ENCODE measurements around the gene ANO6. TPM values are rescaled to one million over a fixed set of nuclear protein-coding genes. Genes with fewer than 3 reads are reported as not detected.

Gene ANO6
- total RNA-seq, 2 donors from 2014 or later: 24.4 to 28.0 TPM

DNA sequence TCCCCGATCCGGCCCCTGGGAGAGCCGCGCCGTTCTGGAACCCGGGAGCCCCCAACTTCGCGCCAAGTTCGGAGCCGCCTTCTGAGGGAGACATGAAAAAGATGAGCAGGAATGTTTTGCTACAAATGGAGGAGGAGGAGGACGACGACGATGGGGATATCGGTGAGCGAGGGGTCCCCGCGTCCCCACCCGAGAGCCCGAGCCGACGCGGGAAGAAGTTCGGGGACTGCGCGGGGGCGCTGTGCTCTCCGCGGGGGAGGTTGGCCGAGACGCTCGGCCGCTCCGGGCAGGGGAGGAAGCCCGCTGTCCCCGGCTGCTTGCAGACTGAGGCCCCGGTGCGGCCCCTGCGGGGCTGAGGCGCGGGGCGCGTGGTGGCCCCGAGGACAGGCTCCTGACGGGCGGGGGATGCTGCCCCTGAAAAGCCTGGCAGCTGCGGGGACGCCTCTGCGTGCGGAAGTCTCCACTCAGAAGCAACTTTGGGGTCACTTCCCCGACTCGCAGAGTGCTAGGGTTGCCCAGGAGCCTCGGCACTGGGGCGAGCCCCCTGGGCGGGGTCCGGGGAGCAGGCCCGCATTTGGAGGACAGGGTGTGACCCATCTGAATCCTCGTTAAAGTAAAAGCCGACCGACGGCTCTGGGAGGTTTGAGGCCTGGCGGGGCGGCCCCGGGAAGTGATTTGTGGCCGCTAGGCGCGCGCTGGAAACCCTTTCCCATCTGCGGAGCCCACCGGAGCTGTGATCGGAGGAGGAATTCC, 511 bp downstream of the ANO6 start:
- TF ChIP-seq, protein P1, sequence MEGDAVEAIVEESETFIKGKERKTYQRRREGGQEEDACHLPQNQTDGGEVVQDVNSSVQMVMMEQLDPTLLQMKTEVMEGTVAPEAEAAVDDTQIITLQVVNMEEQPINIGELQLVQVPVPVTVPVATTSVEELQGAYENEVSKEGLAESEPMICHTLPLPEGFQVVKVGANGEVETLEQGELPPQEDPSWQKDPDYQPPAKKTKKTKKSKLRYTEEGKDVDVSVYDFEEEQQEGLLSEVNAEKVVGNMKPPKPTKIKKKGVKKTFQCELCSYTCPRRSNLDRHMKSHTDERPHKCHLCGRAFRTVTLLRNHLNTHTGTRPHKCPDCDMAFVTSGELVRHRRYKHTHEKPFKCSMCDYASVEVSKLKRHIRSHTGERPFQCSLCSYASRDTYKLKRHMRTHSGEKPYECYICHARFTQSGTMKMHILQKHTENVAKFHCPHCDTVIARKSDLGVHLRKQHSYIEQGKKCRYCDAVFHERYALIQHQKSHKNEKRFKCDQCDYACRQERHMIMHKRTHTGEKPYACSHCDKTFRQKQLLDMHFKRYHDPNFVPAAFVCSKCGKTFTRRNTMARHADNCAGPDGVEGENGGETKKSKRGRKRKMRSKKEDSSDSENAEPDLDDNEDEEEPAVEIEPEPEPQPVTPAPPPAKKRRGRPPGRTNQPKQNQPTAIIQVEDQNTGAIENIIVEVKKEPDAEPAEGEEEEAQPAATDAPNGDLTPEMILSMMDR (IDR thresholded peaks at IDR 0.05): peak; percentile 8 to 55 (median 30)
- peak in 2 of 3 donors; percentile 41 to 59 for TF ChIP-seq POLR2A (IDR thresholded peaks at IDR 0.05)
- peak; percentile 60 for ATAC-seq
- WGBS, 2 donors: 1% methylated on average over 32 to 53 of the region's 70 CpGs

DNA sequence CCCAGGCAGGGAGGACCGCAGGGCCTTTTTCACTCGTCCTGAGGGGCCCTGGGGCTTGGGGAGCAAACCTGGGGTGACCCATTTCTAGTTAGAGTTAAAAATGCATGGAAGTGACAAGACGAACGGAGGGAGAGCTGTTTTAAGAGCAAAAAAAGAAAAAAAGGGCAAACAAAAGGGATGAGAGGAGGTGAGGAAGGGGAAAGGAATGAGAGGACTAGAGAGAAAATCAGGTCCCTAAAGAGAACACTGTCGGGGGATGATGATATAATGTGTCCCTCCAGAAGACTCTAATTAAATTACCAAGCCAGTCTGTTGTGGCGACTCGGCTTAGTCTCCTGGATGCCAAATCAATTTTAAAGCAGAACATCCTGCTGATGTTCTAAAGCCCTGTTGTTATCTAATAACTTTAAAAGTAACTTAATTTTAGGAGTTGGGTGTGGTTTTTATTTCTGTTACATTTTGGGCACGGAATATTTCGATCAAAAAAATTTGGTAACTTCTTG, 1.1 kb downstream of the ANO6 start:
- DNase-seq (no peak), ATAC-seq (no peak)
- WGBS, 2 donors: 0 to 4% methylated on average over 9 of the region's 9 CpGs
- Histone ChIP-seq H3K4me1 (peaks cover 35% of the 10 kb centered on the region), H3K4me3 (peak overlapping the region; percentile 68 to 84), H3K36me3 (replicated peaks in 1 of 2; ENCODE audit: insufficient read depth in 1 of 2, low read depth in 2 of 2) (no peaks in the 10 kb centered on the region), H3K27ac (peak overlapping the region; percentile 79 to 96 (median 89)), H3K27me3 (no peaks in the 10 kb centered on the region), H3K9me3 (no peaks in the 10 kb centered on the region)
- intact Hi-C loops (cut with DNase I): no loop called here
- no peak for TF ChIP-seq POLR2A (IDR thresholded peaks at IDR 0.05)
- TF ChIP-seq, protein P1 (IDR thresholded peaks at IDR 0.05): no peak

More for the DNA sequence above, 511 bp downstream of the ANO6 start:
- intact Hi-C loops (cut with DNase I): no loop called here
- Histone ChIP-seq H3K9me3 (no peaks in the 10 kb centered on the region), H3K36me3 (replicated peaks in 1 of 2; ENCODE audit: insufficient read depth in 1 of 2, low read depth in 2 of 2) (no peaks in the 10 kb centered on the region), H3K4me3 (peak overlapping the region; percentile 68 to 84), H3K27ac (peak overlapping the region; percentile 79 to 96 (median 89)), H3K4me1 (peaks cover 35% of the 10 kb centered on the region), H3K27me3 (no peaks in the 10 kb centered on the region)
- DNase-seq: peak; percentile 40 to 61 (median 48)

- Histone ChIP-seq H3K4me3 (no peak overlapping the region), H3K27me3 (no peaks in the 10 kb centered on the region), H3K9me3 (no peaks in the 10 kb centered on the region), H3K4me1 (peaks cover 35% of the 10 kb centered on the region), H3K27ac (peak overlapping the region in 2 of 4 donors; percentile 9 to 96), H3K36me3 (replicated peaks in 1 of 2; ENCODE audit: insufficient read depth in 1 of 2, low read depth in 2 of 2) (no peaks in the 10 kb centered on the region)
- ATAC-seq (no peak), DNase-seq (no peak)
- WGBS, 2 donors: 13 to 17% methylated on average over 2 of the region's 2 CpGs
- intact Hi-C loops (cut with DNase I): no loop called here
- no peak for TF ChIP-seq POLR2A (IDR thresholded peaks at IDR 0.05)
- TF ChIP-seq, protein P1 (IDR thresholded peaks at IDR 0.05): no peak
Measured at GRCh38 chr12:45217846-45218245, 2.0 kb downstream of the ANO6 start.

DNA sequence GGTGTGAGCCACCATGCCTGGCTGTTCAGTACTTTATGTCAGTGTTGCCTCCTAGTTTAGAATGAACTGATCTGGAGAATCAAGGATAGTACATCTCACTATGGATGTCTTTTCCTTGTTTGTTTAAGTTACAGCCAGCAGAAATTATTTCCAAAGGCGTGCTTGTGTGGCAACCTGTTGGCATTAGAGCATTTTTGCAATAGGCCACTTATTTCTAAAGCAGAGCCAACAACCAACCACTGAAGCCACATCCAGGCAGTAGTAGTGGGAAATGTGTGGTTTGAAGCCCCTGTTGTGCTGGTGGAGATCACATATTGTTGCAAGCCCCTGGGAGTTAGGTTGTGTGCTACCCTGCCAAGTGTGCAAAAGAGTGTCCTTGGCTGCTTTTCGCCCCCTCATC, 3.7 kb downstream of the ANO6 start:
- DNase-seq: no peak
- intact Hi-C loops (cut with DNase I): no loop called here
- Histone ChIP-seq H3K27me3 (no peaks in the 10 kb centered on the region), H3K9me3 (no peaks in the 10 kb centered on the region), H3K4me1 (peaks cover 35% of the 10 kb centered on the region), H3K4me3 (no peak overlapping the region), H3K27ac (no peak overlapping the region), H3K36me3 (replicated peaks in 1 of 2; ENCODE audit: insufficient read depth in 1 of 2, low read depth in 2 of 2) (no peaks in the 10 kb centered on the region)
- TF ChIP-seq, protein P1 (IDR thresholded peaks at IDR 0.05): no peak
- TF ChIP-seq POLR2A (IDR thresholded peaks at IDR 0.05): no peak
- 73 to 84% methylated on average over 2 of the region's 2 CpGs for WGBS, 2 donors
- no peak for ATAC-seq
